Endothelial cell of umbilical vein (primary cell): ENCODE measurements around the gene NPTN. TPM values are rescaled to one million over a fixed set of nuclear protein-coding genes. Genes with fewer than 3 reads are reported as not detected.

Experiments used
- BruUV-seq: library from RNA; stranded (reverse); fragments of 400-500 nt; replicated peaks from 2 replicates; lab custom pipeline; 2021; lab: Mats Ljungman, UMichigan
- CTCF ChIA-PET: fragments of 300-600, 350-600 bp; sonication (Branson Sonifier 250); formaldehyde crosslinking; loops from one replicate; lab custom pipeline; 2021; ENCODE audit warnings: antibody characterized with exemption, inconsistent platforms; lab: Charles Lee
- POLR2A ChIA-PET: fragments of 300-600, 350-600 bp; sonication (Branson Sonifier 250); formaldehyde crosslinking; loops from one replicate; lab custom pipeline; 2021; ENCODE audit warnings: antibody characterized with exemption, inconsistent platforms; lab: Charles Lee
- DNase-seq: peaks from one replicate; pipeline ENCODE4 v3.0.0-alpha.2; 2011; ENCODE audit warnings: low read depth, low spot score
- FAIRE-seq: peaks from 2 replicates; lab custom pipeline; 2011; peaks lifted over from hg19 to GRCh38; lab: Jason Lieb, UNC
- H2AFZ ChIP-seq: 2 replicates; pipeline ENCODE4 v1.6.0; 2012; ENCODE audit warnings: low read depth, low read length, control low read depth, inconsistent platforms
- H3K27ac ChIP-seq: 2 replicates; pipeline ENCODE4 v1.5.1; 2011; ENCODE audit warnings: low read depth, mild to moderate bottlenecking, control low read depth, low read length, moderate library complexity; ENCODE audit not compliant: insufficient read depth
- H3K27me3 ChIP-seq, 2 experiments: 2 replicates each; pipeline versions ENCODE4 v1.6.0 to v1.6.1; 2011; ENCODE audit warnings: low read length in 2 of 2, mixed read lengths in 1 of 2; ENCODE audit not compliant: control insufficient read depth in 2 of 2, insufficient read depth in 2 of 2
- H3K36me3 ChIP-seq, 2 experiments: 2 replicates in 1 of 2; 3 replicates in 1 of 2; pipeline ENCODE4 v1.5.1; 2011; ENCODE audit warnings: low read length in 2 of 2, mild to moderate bottlenecking in 1 of 2, moderate library complexity in 1 of 2; ENCODE audit not compliant: control insufficient read depth in 2 of 2, insufficient read depth in 2 of 2; ENCODE audit errors: extremely low read depth in 1 of 2
- H3K4me1 ChIP-seq: 3 replicates; pipeline ENCODE4 v1.5.1; 2011; ENCODE audit warnings: mild to moderate bottlenecking, low read length; ENCODE audit not compliant: control insufficient read depth, insufficient read depth; ENCODE audit errors: extremely low read depth
- H3K4me2 ChIP-seq: 2 replicates; pipeline ENCODE4 v1.6.1; 2011; ENCODE audit warnings: low read length, control low read depth, mixed read lengths; ENCODE audit not compliant: insufficient read depth
- H3K4me3 ChIP-seq, 3 experiments: fragments of 200-600 bp in 1 of 3; sonication (generic), shearing (Covaris generic) in 1 of 3; replicated peaks in 1 of 3; 2 replicates each; pipeline ENCODE4 v1.5.1; 2011 to 2016; ENCODE audit warnings: control low read depth in 3 of 3, low read length in 3 of 3, mild to moderate bottlenecking in 2 of 3, inconsistent platforms in 1 of 3, low read depth in 1 of 3, moderate library complexity in 1 of 3; ENCODE audit not compliant: insufficient read depth in 1 of 3
- H3K79me2 ChIP-seq: 2 replicates; pipeline ENCODE4 v1.6.0; 2012; ENCODE audit warnings: low read length, inconsistent platforms; ENCODE audit not compliant: control insufficient read depth, insufficient read depth
- H3K9ac ChIP-seq: replicated peaks from 2 replicates; pipeline ENCODE3; 2011; ENCODE audit warnings: low read length, control low read depth; ENCODE audit not compliant: insufficient read depth; ENCODE audit errors: extremely low read depth
- H3K9me1 ChIP-seq: replicated peaks from 3 replicates; pipeline ENCODE4 v1.6.0; 2011; ENCODE audit warnings: mild to moderate bottlenecking, low read length; ENCODE audit not compliant: control insufficient read depth, insufficient read depth; ENCODE audit errors: extremely low read depth
- H3K9me3 ChIP-seq: replicated peaks from 2 replicates; pipeline ENCODE4 v1.5.1; 2012; ENCODE audit warnings: low read length, inconsistent platforms; ENCODE audit not compliant: control insufficient read depth, insufficient read depth
- H4K20me1 ChIP-seq: replicated peaks from 2 replicates; pipeline ENCODE3; 2011; ENCODE audit warnings: mild to moderate bottlenecking, low read length; ENCODE audit not compliant: control insufficient read depth, insufficient read depth; ENCODE audit errors: extremely low read depth
- EZH2 ChIP-seq: IDR thresholded peaks from 2 replicates; pipeline ENCODE4 v1.6.1; 2012; ENCODE audit warnings: borderline replicate concordance, low read depth, mild to moderate bottlenecking, moderate library complexity, low read length, inconsistent platforms; ENCODE audit not compliant: severe bottlenecking
- FOS ChIP-seq: IDR thresholded peaks from 2 replicates; pipeline ENCODE4 v1.6.1; 2011; ENCODE audit warnings: mild to moderate bottlenecking, low read length, moderate library complexity, borderline replicate concordance; ENCODE audit not compliant: insufficient read depth
- GATA2 ChIP-seq: IDR thresholded peaks from 2 replicates; pipeline ENCODE4 v1.7.0; 2011; ENCODE audit warnings: low read depth, mild to moderate bottlenecking, moderate library complexity, mixed read lengths, low read length; ENCODE audit not compliant: insufficient read length, insufficient read depth
- JUN ChIP-seq: IDR thresholded peaks from 2 replicates; pipeline ENCODE4 v1.6.1; 2011; ENCODE audit warnings: borderline replicate concordance, low read depth; ENCODE audit not compliant: insufficient read length, insufficient read depth
- MYC ChIP-seq: IDR thresholded peaks from one replicate; pipeline ENCODE4 v1.6.1; 2011; ENCODE audit warnings: mild to moderate bottlenecking, low read depth, low read length
- POLR2A ChIP-seq: IDR thresholded peaks from 2 replicates; pipeline ENCODE4 v1.6.1; 2012; ENCODE audit warnings: low read depth, mild to moderate bottlenecking, control low read depth, low read length
- POLR2AphosphoS5 ChIP-seq: IDR thresholded peaks from 2 replicates; pipeline ENCODE4 v1.6.1; 2012; ENCODE audit warnings: low read depth, mild to moderate bottlenecking, control low read depth, low read length, moderate library complexity; ENCODE audit not compliant: insufficient read depth
- dilution Hi-C: fragments of 300-500 bp; cut with MboI; formaldehyde crosslinking; loops from one replicate; pipeline ENCODE4 v1.15.0; 2019; ENCODE audit warnings: low sequenced_read_pairs; ENCODE audit not compliant: extremely low pct_ligation_motif_present
- intact Hi-C: fragments of 100-400 bp; cut with micrococcal nuclease; formaldehyde crosslinking; loops from one replicate; pipeline ENCODE4 v1.10.0; 2022
- polyA plus RNA-seq, 4 experiments: library from polyadenylated mRNA; depleted of rRNA in 3 of 4; stranded (reverse) in 3 of 4; unstranded in 1 of 4; fragments of >200 nt; gene quantifications; 2 replicates each; pipeline versions ENCODE4 v1.2.1 to v1.2.3, GENCODE V29; 2011 to 2012; ENCODE audit warnings: missing spikeins in 1 of 4
- total RNA-seq: library from RNA; stranded (reverse); gene quantifications from 2 replicates; pipeline ENCODE4 v1.2.3, GENCODE V29; 2021
- TF ChIP-seq, protein P1 (sequence below): IDR thresholded peaks from 2 replicates; pipeline ENCODE4 v1.6.1; 2011; ENCODE audit not compliant: insufficient read depth, insufficient read length
- TF ChIP-seq, protein P2 (sequence below), 2 donors: IDR thresholded peaks; 1 replicate in 1 of 2; 2 replicates in 1 of 2; pipeline ENCODE4 v1.5.1; 2011; ENCODE audit warnings: low read length in 2 of 2, mild to moderate bottlenecking in 2 of 2, moderate library complexity in 2 of 2, control low read depth in 1 of 2, inconsistent platforms in 1 of 2, low read depth in 1 of 2; ENCODE audit not compliant: insufficient read depth in 1 of 2; ENCODE audit errors: extremely low read depth in 1 of 2

The NPTN gene
- total and polyA plus RNA-seq, 2 donors (not counting 3 experiments of a cell fraction or from before 2014, with no cell fraction given), result 77.4 to 81.3 TPM

DNA sequence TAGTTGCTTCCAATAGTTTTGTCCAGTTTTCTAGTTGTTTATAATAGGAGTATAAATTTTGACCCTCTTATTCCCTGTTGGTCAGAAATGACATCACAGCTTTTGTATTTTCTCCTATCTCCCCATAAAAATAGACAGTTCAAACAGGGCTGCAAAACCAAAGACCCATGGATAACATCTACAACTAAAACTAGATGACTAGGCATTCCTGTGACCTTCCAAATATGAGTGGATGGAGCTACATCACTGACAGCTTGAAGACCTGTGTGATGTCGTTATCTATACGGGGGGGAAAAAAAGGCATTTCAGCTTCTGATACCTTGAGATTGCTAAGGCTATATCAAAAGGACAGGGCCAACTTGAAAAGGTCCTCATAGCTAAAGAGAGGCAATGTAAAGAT, 105.6 kb downstream of the NPTN start:
- H3K9me3 ChIP-seq, result no peaks in the 10 kb centered on the region
- BruUV-seq, result no TSS peak
- H4K20me1 ChIP-seq, result no peaks in the 10 kb centered on the region
- no peak overlapping the region for H3K9ac ChIP-seq
- dilution Hi-C loops (no loop called here), intact Hi-C loops (no loop called here)
- peaks cover 0 to 7% of the 10 kb centered on the region in 2 experiments for H3K27me3 ChIP-seq
- POLR2A ChIA-PET, result no interaction called here
- H3K4me1 ChIP-seq, result no peaks in the 10 kb centered on the region
- CTCF ChIA-PET, result no interaction called here
- no peak for DNase-seq
- H3K79me2 ChIP-seq, result no peaks in the 10 kb centered on the region
- no peaks in the 10 kb centered on the region for H3K9me1 ChIP-seq
- H3K36me3 ChIP-seq, result no peaks in the 10 kb centered on the region
- no peak for FAIRE-seq
- TF ChIP-seq POLR2AphosphoS5, result no peak
- no peak overlapping the region for H3K4me2 ChIP-seq
- no peak overlapping the region for H2AFZ ChIP-seq
- H3K27ac ChIP-seq, result no peak overlapping the region
- no peak overlapping the region for H3K4me3 ChIP-seq

DNA sequence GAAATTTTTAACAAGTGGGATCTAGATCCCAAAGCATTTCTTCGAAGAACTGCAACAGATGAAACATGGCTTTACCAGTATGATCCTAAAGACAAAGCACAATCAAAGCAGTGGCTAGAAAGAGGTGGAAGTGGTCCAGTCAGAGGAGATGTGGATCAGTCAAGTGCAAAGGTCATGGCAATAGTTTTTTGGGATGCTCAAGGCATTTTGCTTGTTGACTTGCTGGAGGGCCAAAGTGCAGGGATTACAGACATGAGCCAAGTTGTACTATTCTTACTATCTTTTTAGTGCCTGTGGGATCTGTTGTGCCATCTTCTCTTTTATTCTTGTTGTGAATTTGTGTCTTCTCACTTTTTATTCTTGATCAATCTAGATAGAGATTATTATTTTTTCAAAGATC, 108.3 kb downstream of the NPTN start:
- Histone ChIP-seq H3K9me3 (no peaks in the 10 kb centered on the region), H3K4me2 (no peak overlapping the region), H3K27ac (no peak overlapping the region), H3K9me1 (no peaks in the 10 kb centered on the region), H3K9ac (no peak overlapping the region), H4K20me1 (no peaks in the 10 kb centered on the region), H2AFZ (no peak overlapping the region), H3K4me3 (no peak overlapping the region), H3K79me2 (no peaks in the 10 kb centered on the region), H3K27me3 (peaks cover 0 to 15% of the 10 kb centered on the region in 2 experiments), H3K4me1 (no peaks in the 10 kb centered on the region), H3K36me3 (no peaks in the 10 kb centered on the region)
- no peak for FAIRE-seq
- ChIA-PET POLR2A (no interaction called here), CTCF (interaction anchor here (1.2 kb wide), 1 partner anchor 36 kb away, joined by 3 read pairs; no protein-coding TSS in a partner anchor)
- no peak for DNase-seq
- intact Hi-C loops, result no loop called here
- no TSS peak for BruUV-seq
- dilution Hi-C loops, result no loop called here
- TF ChIP-seq MYC (no peak), POLR2AphosphoS5 (no peak), JUN (no peak), FOS (no peak), POLR2A (no peak), EZH2 (no peak), GATA2 (no peak)
- TF ChIP-seq, protein P1, sequence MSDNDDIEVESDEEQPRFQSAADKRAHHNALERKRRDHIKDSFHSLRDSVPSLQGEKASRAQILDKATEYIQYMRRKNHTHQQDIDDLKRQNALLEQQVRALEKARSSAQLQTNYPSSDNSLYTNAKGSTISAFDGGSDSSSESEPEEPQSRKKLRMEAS, result no peak
- TF ChIP-seq, protein P2, sequence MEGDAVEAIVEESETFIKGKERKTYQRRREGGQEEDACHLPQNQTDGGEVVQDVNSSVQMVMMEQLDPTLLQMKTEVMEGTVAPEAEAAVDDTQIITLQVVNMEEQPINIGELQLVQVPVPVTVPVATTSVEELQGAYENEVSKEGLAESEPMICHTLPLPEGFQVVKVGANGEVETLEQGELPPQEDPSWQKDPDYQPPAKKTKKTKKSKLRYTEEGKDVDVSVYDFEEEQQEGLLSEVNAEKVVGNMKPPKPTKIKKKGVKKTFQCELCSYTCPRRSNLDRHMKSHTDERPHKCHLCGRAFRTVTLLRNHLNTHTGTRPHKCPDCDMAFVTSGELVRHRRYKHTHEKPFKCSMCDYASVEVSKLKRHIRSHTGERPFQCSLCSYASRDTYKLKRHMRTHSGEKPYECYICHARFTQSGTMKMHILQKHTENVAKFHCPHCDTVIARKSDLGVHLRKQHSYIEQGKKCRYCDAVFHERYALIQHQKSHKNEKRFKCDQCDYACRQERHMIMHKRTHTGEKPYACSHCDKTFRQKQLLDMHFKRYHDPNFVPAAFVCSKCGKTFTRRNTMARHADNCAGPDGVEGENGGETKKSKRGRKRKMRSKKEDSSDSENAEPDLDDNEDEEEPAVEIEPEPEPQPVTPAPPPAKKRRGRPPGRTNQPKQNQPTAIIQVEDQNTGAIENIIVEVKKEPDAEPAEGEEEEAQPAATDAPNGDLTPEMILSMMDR (IDR thresholded peaks at IDR 0.05; ENCODE audit: extremely low read depth in 1 of 2, insufficient read depth in 1 of 2, low read depth in 1 of 2, low read length in 2 of 2), result no peak
